OCI-LY1 (cell line): ENCODE measurements around the gene TBCE.
A peak's percentile ranks its signal among the peaks of the same experiment; 100 is the strongest.

Source experiments
- H2AFZ ChIP-seq: fragments of 200-600 bp; sonication (generic), shearing (Covaris generic); 2 replicates; pipeline ENCODE4 v1.6.0; 2014; ENCODE audit warnings: antibody characterized with exemption, mild to moderate bottlenecking, low read length
- H3F3A ChIP-seq: fragments of 200-600 bp; sonication (generic), shearing (Covaris generic); 2 replicates; pipeline ENCODE4 v1.6.0; 2014; ENCODE audit warnings: mild to moderate bottlenecking, antibody characterized with exemption, low read length, moderate library complexity; ENCODE audit not compliant: insufficient read depth
- H3K27ac ChIP-seq: fragments of 200-600 bp; sonication (generic); 2 replicates; pipeline ENCODE4 v1.5.1; 2014; ENCODE audit warnings: low read length, mixed run types, mild to moderate bottlenecking, low read depth; ENCODE audit not compliant: poor library complexity, severe bottlenecking
- H3K27me3 ChIP-seq: fragments of 200-600 bp; sonication (generic); 2 replicates; pipeline ENCODE4 v1.6.0; 2014; ENCODE audit warnings: antibody characterized with exemption, mild to moderate bottlenecking, low read length, moderate library complexity; ENCODE audit not compliant: insufficient read depth
- H3K36me3 ChIP-seq: fragments of 200-600 bp; sonication (generic); 2 replicates; pipeline ENCODE4 v1.6.1; 2014; ENCODE audit warnings: mild to moderate bottlenecking, antibody characterized with exemption, low read length, moderate library complexity, mixed read lengths; ENCODE audit not compliant: insufficient read depth
- H3K4me1 ChIP-seq: fragments of 200-600 bp; sonication (generic); 2 replicates; pipeline ENCODE4 v1.5.1; 2014; ENCODE audit warnings: mild to moderate bottlenecking, low read length, moderate library complexity; ENCODE audit not compliant: insufficient read depth, severe bottlenecking
- H3K4me2 ChIP-seq: fragments of 200-600 bp; sonication (generic), shearing (Covaris generic); 2 replicates; pipeline ENCODE4 v1.6.1; 2014; ENCODE audit warnings: low read length
- H3K4me3 ChIP-seq: fragments of 200-600 bp; sonication (generic); 2 replicates; pipeline ENCODE4 v1.5.1; 2014; ENCODE audit warnings: low read length, low read depth, mild to moderate bottlenecking, mixed read lengths; ENCODE audit not compliant: poor library complexity, severe bottlenecking
- H3K79me2 ChIP-seq: fragments of 200-600 bp; shearing (Covaris generic); 2 replicates; pipeline ENCODE4 v1.6.1; 2016; ENCODE audit warnings: mixed run types, low read length, mixed read lengths; ENCODE audit not compliant: insufficient read depth
- H3K9ac ChIP-seq: fragments of 200-600 bp; sonication (generic), shearing (Covaris generic); 2 replicates; pipeline ENCODE4 v1.6.1; 2014; ENCODE audit warnings: mild to moderate bottlenecking, low read length, mixed read lengths
- H3K9me2 ChIP-seq: fragments of 200-600 bp; sonication (generic), shearing (Covaris generic); 2 replicates; pipeline ENCODE4 v1.6.1; 2014; ENCODE audit warnings: low read depth, mild to moderate bottlenecking, low read length, mixed read lengths
- H3K9me3 ChIP-seq: fragments of 200-600 bp; shearing (Covaris generic); 2 replicates; pipeline ENCODE4 v1.6.1; 2014; ENCODE audit warnings: low read length, mixed read lengths
- H4K20me1 ChIP-seq: fragments of 200-600 bp; sonication (generic), shearing (Covaris generic); 2 replicates; pipeline ENCODE4 v1.6.0; 2016; ENCODE audit warnings: mild to moderate bottlenecking, low read length; ENCODE audit not compliant: insufficient read depth
- EZH2 ChIP-seq: fragments of 200-600 bp; sonication (generic), shearing (Covaris generic); IDR thresholded peaks from 2 replicates; pipeline ENCODE4 v1.8.0; 2017; ENCODE audit warnings: borderline replicate concordance, mixed run types, mild to moderate bottlenecking, antibody characterized with exemption, low read length, moderate library complexity, mixed read lengths
- TF ChIP-seq, protein P1 (sequence below): fragments of 200-600 bp; sonication (generic), shearing (Covaris generic); IDR thresholded peaks from 2 replicates; pipeline ENCODE4 v1.5.1; 2017; ENCODE audit warnings: mild to moderate bottlenecking, antibody characterized with exemption, low read length, moderate library complexity, mixed read lengths

TBCE gene

GRCh38 chr1:235366286-235366685, 941 bp upstream of the TBCE start:
- Histone ChIP-seq H3K79me2 (peaks cover 10% of the 10 kb centered on the region; the same call in 1 of the 2 replicates), H3K9me2 (no peaks in the 10 kb centered on the region), H3K27ac (no peak overlapping the region), H3K36me3 (no peaks in the 10 kb centered on the region), H3F3A (no peaks in the 10 kb centered on the region), H3K9me3 (no peaks in the 10 kb centered on the region), H2AFZ (0 out of 2 replicates have a peak overlapping the region, but pooled peaks have one; percentile 54), H3K4me2 (peak overlapping the region; percentile 66; the same call in 1 of the 2 replicates), H3K9ac (peak overlapping the region; percentile 68; the same call in 1 of the 2 replicates), H3K4me1 (peaks cover 22% of the 10 kb centered on the region), H4K20me1 (no peaks in the 10 kb centered on the region), H3K4me3 (peak overlapping the region; percentile 72), H3K27me3 (no peaks in the 10 kb centered on the region)
- TF ChIP-seq, protein P1, sequence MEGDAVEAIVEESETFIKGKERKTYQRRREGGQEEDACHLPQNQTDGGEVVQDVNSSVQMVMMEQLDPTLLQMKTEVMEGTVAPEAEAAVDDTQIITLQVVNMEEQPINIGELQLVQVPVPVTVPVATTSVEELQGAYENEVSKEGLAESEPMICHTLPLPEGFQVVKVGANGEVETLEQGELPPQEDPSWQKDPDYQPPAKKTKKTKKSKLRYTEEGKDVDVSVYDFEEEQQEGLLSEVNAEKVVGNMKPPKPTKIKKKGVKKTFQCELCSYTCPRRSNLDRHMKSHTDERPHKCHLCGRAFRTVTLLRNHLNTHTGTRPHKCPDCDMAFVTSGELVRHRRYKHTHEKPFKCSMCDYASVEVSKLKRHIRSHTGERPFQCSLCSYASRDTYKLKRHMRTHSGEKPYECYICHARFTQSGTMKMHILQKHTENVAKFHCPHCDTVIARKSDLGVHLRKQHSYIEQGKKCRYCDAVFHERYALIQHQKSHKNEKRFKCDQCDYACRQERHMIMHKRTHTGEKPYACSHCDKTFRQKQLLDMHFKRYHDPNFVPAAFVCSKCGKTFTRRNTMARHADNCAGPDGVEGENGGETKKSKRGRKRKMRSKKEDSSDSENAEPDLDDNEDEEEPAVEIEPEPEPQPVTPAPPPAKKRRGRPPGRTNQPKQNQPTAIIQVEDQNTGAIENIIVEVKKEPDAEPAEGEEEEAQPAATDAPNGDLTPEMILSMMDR, result no peak
- TF ChIP-seq EZH2, result no peak

- Histone ChIP-seq H2AFZ (no peak overlapping the region), H3K36me3 (no peaks in the 10 kb centered on the region), H3K27me3 (no peaks in the 10 kb centered on the region), H3K27ac (no peak overlapping the region), H3K4me2 (peak overlapping the region; percentile 66), H3K4me3 (peak overlapping the region; percentile 72), H3K9ac (peak overlapping the region; percentile 68; the same call in 1 of the 2 replicates), H3K9me3 (no peaks in the 10 kb centered on the region), H3K4me1 (peaks cover 19% of the 10 kb centered on the region), H3K9me2 (no peaks in the 10 kb centered on the region), H3F3A (no peaks in the 10 kb centered on the region), H3K79me2 (peaks cover 23% of the 10 kb centered on the region), H4K20me1 (no peaks in the 10 kb centered on the region)
- TF ChIP-seq EZH2, result no peak
- TF ChIP-seq, protein P1, result no peak
Measured at GRCh38 chr1:235368428-235368827, 1.2 kb downstream of the TBCE start.

- no peak overlapping the region for H3K4me2 ChIP-seq
- H3F3A ChIP-seq, result no peaks in the 10 kb centered on the region
- no peaks in the 10 kb centered on the region for H3K9me2 ChIP-seq
- H3K27ac ChIP-seq, result no peak overlapping the region
- H3K9ac ChIP-seq, result no peak overlapping the region
- no peaks in the 10 kb centered on the region for H3K36me3 ChIP-seq
- H3K27me3 ChIP-seq, result no peaks in the 10 kb centered on the region
- no peak overlapping the region for H3K4me3 ChIP-seq
- no peaks in the 10 kb centered on the region for H4K20me1 ChIP-seq
- peaks cover 19% of the 10 kb centered on the region for H3K4me1 ChIP-seq
- no peak overlapping the region for H2AFZ ChIP-seq
- H3K79me2 ChIP-seq, result peaks cover 27% of the 10 kb centered on the region
- H3K9me3 ChIP-seq, result no peaks in the 10 kb centered on the region
- TF ChIP-seq, protein P1, result no peak
- no peak for TF ChIP-seq EZH2
Measured at GRCh38 chr1:235369802-235370201, 2.6 kb downstream of the TBCE start.
